Measurements from ENCODE around the gene C1orf53.

The C1orf53 gene

GRCh38 chr1:197908716-197909220 lies 6.3 kb downstream of the C1orf53 start:
- DNase-seq, result no peak

GRCh38 chr1:197909384-197909783 lies 7.0 kb downstream of the C1orf53 start:
- no peak for DNase-seq

- DNase-seq, result no peak
Measured at GRCh38 chr1:197910120-197910991, 7.9 kb downstream of the C1orf53 start.

DNA sequence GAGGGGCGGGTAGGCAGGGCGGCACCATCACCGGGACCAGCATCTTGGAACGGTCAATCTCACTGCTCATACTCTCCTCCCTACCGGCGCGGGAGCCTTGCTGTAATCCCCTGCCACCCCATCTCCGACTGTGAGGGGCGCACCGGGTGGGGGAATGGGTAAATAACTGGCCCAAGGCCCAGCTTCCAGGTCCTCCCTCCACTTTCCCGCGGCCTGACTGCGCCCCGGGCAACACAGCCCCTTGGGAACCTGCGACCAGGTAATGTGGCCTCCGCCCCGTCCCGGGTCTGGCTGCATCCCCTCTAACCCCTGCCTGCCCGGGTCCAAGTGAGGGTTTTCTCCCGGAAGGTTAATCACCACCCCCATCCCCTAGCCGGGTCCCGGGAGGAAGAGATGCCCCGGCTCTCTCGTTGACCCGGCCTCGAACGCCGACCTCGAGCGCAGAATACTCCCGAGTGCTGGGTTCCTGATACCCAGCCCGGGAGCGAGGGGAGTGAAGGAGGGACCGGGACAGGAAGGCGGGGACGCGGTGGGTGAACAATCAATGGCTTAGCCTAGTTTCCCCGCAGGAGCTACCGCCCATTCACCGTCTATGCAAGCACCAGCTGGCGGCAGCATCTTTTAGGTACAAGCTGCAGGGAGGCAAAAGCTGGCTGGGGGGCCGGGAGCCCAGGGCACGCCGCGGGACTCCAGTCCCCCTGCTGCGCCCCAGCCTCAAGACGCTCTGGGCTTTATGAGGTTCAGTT lies 8.9 kb downstream of the C1orf53 start:
- DNase-seq, result no peak

GRCh38 chr1:197911857-197912696 lies 9.6 kb downstream of the C1orf53 start:
- DNase-seq, result no peak

DNA sequence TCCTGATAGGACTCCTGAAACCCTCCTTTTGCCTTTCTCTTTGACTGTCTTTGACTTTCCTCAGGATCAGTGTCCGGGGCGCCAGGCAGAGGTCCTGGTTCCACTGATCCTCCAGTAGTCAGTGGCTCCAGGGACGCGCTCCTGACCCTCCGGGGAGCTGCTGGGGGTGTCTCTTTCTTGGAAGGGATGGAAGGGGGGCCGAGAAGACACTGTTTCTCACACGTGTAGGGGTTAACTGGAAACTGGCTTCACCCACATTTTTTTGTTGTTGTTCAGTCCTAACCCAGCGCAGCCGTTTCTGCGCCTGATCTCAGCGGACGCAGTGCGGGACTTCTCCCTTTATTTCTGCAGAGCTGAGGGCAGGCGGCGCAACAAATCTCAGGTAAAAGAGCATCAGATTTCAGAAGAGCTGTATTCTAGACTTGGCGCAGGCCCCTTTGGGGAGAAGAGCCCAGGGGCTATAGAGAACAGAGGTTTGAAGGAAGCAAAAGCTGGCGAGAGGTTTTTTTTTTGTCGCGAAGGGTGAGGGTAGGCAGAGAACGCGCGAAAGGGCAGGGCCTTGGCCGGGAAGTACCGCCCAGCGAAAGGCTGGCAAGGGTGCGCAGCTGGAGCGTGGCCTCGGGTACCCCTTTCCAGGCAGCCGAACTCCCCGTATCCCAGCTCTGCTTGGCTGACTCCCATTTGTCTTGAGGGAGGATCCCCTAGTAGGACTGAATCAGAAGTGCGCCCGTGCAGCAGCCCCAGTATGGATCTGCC lies 10.5 kb downstream of the C1orf53 start:
- no peak for DNase-seq

DNA sequence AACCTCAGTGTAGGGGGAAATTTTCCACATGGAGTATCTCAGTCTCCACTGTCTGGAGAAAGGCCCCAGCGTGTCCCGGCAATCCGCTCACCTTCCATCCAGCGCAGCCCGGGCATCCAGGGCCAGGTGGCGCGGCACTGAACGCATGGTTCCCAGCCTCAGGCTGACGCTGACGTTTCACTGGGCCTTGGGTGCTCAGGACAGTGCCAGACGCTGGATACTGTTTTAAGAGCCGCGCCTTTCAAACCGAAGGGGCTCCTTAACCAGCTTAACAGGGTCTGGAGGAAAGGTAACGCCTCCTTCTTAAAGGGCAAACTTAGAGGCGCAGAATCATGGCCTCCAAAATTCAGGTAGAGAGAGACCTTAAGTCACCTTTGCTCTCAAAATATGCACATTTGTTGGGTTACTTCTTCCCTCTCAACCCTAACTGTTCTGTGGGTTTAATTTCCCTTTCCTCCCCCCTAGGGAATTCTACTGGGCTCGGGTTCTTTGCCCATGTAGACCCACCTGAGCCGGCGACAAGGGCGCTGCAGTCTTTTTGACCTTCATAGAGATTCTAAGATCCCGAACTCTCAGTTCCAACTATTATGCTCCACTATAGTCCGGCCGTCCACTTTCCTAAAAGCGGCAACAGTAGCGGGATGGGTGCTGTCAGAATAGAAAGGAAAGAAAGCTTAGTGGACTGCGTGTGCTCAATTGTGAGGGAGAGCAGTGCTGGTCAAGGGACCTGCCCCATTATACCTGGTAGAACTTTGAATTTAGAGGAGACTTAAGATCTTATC lies 11.3 kb downstream of the C1orf53 start:
- no peak for DNase-seq

DNA sequence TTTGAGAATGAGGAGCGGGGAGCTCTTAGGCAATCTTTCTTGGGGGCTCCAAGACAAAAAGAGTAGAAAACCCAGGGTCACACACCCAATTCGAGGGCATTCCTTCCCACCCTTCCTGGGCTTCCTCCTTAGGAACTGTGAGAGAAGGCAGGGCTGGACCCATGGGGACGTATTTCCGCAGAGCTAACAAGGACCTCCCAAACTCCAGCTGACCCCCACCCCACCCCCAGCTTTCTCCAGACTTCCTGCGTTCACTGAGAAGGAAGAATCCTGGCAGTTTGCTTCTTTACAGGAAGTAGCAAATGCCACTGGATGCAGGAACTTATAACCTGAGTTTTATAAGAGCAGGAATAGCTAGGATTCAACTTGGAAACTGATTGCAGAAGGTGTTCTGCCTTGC lies 12.1 kb downstream of the C1orf53 start:
- DNase-seq, result no peak

- DNase-seq, result no peak
Measured at GRCh38 chr1:197915260-197915861, 12.9 kb downstream of the C1orf53 start.

GRCh38 chr1:197915862-197916499 lies 13.6 kb downstream of the C1orf53 start:
- DNase-seq, result no peak

GRCh38 chr1:197916500-197916983 lies 14.1 kb downstream of the C1orf53 start:
- no peak for DNase-seq

- DNase-seq, result peak in 1 of 2 donors; percentile 29
Measured at GRCh38 chr1:197917805-197918651, 15.6 kb downstream of the C1orf53 start.

DNA sequence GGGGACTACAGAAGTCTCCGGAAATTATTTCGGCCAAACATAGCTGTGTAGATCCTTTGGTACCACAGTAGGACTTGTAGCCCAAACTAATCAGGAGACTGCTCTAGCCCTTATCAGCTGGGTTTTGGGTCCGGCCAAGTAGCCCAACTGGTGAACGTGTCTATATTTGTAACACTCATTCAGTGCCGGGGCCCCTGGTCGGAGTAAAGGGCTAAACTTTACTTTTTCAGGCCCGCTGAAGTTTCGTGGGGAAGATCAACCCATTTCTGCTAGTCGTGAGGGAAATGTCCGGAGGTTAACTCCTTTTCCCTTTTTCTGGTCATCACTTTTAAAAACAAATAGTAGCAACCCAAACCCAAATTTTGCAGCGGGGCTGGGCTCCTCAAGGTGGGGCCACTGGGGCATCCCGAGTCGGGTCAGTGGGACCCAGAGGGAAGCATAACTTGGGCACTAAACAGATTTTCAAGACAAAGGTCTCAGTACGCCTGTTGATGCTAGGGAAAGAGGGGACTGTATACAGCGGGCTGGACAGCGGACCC lies 16.4 kb downstream of the C1orf53 start:
- no peak for DNase-seq

GRCh38 chr1:197919346-197920066 lies 17.1 kb downstream of the C1orf53 start:
- DNase-seq, result no peak

- no peak for DNase-seq
Measured at GRCh38 chr1:197920067-197920396, 17.6 kb downstream of the C1orf53 start.

DNA sequence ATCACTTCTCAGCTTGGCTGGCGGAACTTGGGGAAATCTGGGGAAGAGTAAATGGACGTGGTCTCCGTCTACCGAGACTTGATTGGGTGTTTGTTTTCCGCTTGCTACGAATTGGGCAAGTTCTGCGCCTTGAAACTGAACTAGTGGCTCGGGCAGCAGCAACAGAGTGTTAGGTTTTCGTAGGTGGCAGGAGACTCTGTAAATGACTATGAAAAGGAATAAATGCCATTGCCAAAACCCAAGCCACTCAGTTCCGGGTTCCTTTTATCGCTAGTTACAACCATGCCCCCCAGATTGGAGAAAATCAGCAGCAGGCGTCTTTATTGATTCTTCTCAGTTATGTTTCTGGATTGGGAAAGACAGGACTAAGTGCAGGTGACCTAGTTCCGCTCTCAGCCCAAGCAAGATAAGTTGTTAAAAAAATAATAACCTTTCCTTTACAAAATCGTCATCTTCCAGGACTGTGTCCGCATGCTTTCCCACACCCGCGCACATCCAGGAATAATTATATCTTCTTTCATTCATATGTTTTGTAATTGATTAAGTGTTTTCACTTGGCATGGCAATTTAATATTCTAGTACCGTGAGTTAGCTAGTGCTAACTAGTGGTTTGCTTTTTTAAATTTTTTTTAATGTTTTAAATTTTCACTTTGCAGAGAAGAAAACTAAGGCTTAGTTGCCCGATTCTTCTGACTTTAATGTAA lies 18.1 kb downstream of the C1orf53 start:
- no peak for DNase-seq

Data from inflammatory macrophage (primary cell).